Loucy (cell line): ENCODE measurements around the gene GRK3.
"Not testable (repeated sequence)": the region's sequence is repeated elsewhere in the genome, so short reads cannot be mapped to it uniquely, and the experiment has no call there.

Source experiments
- H2AFZ ChIP-seq: fragments of 200-600 bp; sonication (generic); 2 replicates; pipeline ENCODE4 v1.6.0; 2016; ENCODE audit warnings: antibody characterized with exemption, mild to moderate bottlenecking, low read length, moderate library complexity
- H3F3A ChIP-seq: fragments of 200-600 bp; 2 replicates; pipeline ENCODE4 v1.6.0; 2016; ENCODE audit warnings: antibody characterized with exemption, low read depth, mild to moderate bottlenecking
- H3K27me3 ChIP-seq: fragments of 200-600 bp; sonication (generic); 2 replicates; pipeline ENCODE4 v1.6.1; 2014; ENCODE audit warnings: low read length, mild to moderate bottlenecking; ENCODE audit not compliant: insufficient read depth, poor library complexity, severe bottlenecking
- H3K36me3 ChIP-seq: fragments of 200-600 bp; sonication (generic); 2 replicates; pipeline ENCODE4 v1.6.1; 2016; ENCODE audit warnings: low read length; ENCODE audit not compliant: insufficient read depth
- H3K4me1 ChIP-seq: fragments of 200-600 bp; sonication (generic); 2 replicates; pipeline ENCODE4 v1.5.1; 2014; ENCODE audit warnings: low read length, mild to moderate bottlenecking; ENCODE audit not compliant: insufficient read depth, poor library complexity, severe bottlenecking
- H3K4me2 ChIP-seq: fragments of 200-600 bp; sonication (generic); 2 replicates; pipeline ENCODE4 v1.6.0; 2014; ENCODE audit warnings: antibody characterized with exemption, low read length, low read depth, mild to moderate bottlenecking; ENCODE audit not compliant: poor library complexity, severe bottlenecking
- H3K4me3 ChIP-seq: fragments of 200-600 bp; sonication (generic); 2 replicates; pipeline ENCODE4 v1.5.1; 2014; ENCODE audit warnings: low read length, mild to moderate bottlenecking, mixed read lengths; ENCODE audit not compliant: poor library complexity, severe bottlenecking
- H3K79me2 ChIP-seq: fragments of 200-600 bp; sonication (generic); 2 replicates; pipeline ENCODE4 v1.6.1; 2014; ENCODE audit warnings: low read length; ENCODE audit not compliant: insufficient read depth
- H3K9ac ChIP-seq: fragments of 200-600 bp; sonication (generic); 2 replicates; pipeline ENCODE4 v1.6.0; 2014; ENCODE audit warnings: mild to moderate bottlenecking, low read depth, low read length, moderate library complexity; ENCODE audit not compliant: poor library complexity, severe bottlenecking
- H3K9me2 ChIP-seq: fragments of 200-600 bp; sonication (generic); replicated peaks from 2 replicates; pipeline ENCODE4 v1.6.1; 2016; ENCODE audit warnings: low read depth, low read length, mixed read lengths
- H3K9me3 ChIP-seq: fragments of 200-600 bp; sonication (generic); 2 replicates; pipeline ENCODE4 v1.6.1; 2014; ENCODE audit warnings: mild to moderate bottlenecking, antibody characterized with exemption, low read length, low read depth; ENCODE audit not compliant: insufficient read depth
- H4K20me1 ChIP-seq: fragments of 200-600 bp; sonication (generic); 2 replicates; pipeline ENCODE4 v1.6.0; 2014; ENCODE audit warnings: antibody characterized with exemption, low read length, mild to moderate bottlenecking; ENCODE audit not compliant: insufficient read depth, poor library complexity, severe bottlenecking
- EZH2phosphoT487 ChIP-seq: fragments of 200-600 bp; IDR thresholded peaks from 2 replicates; pipeline ENCODE4 v1.6.1; 2018; ENCODE audit warnings: antibody characterized with exemption, mild to moderate bottlenecking, moderate library complexity, borderline replicate concordance
- TF ChIP-seq, protein P1 (sequence below): fragments of 200-600 bp; sonication (generic); conservative IDR thresholded peaks from 2 replicates; pipeline ENCODE4 v1.5.1; 2014; ENCODE audit warnings: mild to moderate bottlenecking, antibody characterized with exemption, low read length

Gene GRK3

DNA sequence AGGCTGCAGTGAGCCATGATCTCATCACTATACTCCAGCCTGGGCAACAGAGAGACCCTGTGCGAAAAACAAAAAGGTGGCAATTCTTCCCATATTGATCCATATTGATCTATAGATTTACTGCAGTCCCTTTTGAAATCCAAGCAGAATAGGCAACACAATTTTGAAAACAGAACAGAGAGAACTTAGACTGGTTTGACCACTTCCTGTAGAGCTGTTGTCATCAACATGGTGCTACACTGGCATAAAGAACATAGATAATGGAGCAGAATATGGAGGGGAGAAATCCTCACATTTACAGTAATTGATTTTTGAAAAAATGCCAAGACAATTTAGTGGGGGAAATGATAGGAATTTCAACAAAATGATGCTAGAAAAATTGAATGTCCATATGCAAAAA is 34.1 kb downstream of the GRK3 start:
- Histone ChIP-seq H3K9me2 (no peaks in the 10 kb centered on the region), H3K4me2 (peak overlapping the region; percentile 36), H3K4me3 (no peak overlapping the region), H2AFZ (no peak overlapping the region), H4K20me1 (peaks cover 83% of the 10 kb centered on the region), H3K79me2 (peaks cover 99% of the 10 kb centered on the region), H3K36me3 (peaks cover 55% of the 10 kb centered on the region), H3K27me3 (no peaks in the 10 kb centered on the region), H3K9ac (no peak overlapping the region), H3K9me3 (0 out of 2 replicates have a peak, but pooled peaks cover 2% of the 10 kb centered on the region), H3K4me1 (peaks cover 24% of the 10 kb centered on the region), H3F3A (no peaks in the 10 kb centered on the region)
- TF ChIP-seq EZH2phosphoT487 = no peak
- TF ChIP-seq, protein P1, sequence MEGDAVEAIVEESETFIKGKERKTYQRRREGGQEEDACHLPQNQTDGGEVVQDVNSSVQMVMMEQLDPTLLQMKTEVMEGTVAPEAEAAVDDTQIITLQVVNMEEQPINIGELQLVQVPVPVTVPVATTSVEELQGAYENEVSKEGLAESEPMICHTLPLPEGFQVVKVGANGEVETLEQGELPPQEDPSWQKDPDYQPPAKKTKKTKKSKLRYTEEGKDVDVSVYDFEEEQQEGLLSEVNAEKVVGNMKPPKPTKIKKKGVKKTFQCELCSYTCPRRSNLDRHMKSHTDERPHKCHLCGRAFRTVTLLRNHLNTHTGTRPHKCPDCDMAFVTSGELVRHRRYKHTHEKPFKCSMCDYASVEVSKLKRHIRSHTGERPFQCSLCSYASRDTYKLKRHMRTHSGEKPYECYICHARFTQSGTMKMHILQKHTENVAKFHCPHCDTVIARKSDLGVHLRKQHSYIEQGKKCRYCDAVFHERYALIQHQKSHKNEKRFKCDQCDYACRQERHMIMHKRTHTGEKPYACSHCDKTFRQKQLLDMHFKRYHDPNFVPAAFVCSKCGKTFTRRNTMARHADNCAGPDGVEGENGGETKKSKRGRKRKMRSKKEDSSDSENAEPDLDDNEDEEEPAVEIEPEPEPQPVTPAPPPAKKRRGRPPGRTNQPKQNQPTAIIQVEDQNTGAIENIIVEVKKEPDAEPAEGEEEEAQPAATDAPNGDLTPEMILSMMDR = no peak

- Histone ChIP-seq H3K4me2 (no peak overlapping the region), H3K36me3 (peaks cover 39% of the 10 kb centered on the region; the same call in 1 of the 2 replicates), H3K9me2 (no peaks in the 10 kb centered on the region), H3K4me1 (peaks cover 27% of the 10 kb centered on the region), H3K79me2 (peaks cover 98% of the 10 kb centered on the region), H3K27me3 (no peaks in the 10 kb centered on the region), H4K20me1 (peaks cover 78% of the 10 kb centered on the region), H3K9me3 (no peaks in the 10 kb centered on the region), H3K4me3 (no peak overlapping the region), H3F3A (no peaks in the 10 kb centered on the region), H2AFZ (no peak overlapping the region), H3K9ac (no peak overlapping the region)
- TF ChIP-seq, protein P1 = no peak
- TF ChIP-seq EZH2phosphoT487 = no peak
These were observed 38.0 kb downstream of the GRK3 start for GRCh38 chr22:25602445-25602844.

DNA sequence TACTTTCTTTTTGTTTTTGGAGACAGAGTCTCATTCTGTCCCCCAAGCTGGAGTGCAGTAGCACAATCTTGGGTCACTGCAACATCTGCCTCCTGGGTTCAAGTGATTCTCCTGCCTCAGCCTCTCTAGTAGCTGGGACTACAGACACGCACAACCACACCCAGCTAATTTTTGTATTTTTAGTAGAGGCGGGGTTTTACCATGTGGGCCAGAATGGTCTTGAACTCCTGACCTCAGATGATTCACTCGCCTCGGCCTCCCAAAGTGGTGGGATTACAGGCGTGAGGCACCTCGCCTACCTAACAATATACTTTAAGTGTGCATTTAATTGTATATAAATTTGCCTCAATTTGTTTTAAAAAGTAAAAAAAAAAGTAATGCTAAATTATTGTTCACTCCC is 38.4 kb downstream of the GRK3 start:
- peaks cover 98% of the 10 kb centered on the region for H3K79me2 ChIP-seq
- no peak overlapping the region for H3K9ac ChIP-seq

DNA sequence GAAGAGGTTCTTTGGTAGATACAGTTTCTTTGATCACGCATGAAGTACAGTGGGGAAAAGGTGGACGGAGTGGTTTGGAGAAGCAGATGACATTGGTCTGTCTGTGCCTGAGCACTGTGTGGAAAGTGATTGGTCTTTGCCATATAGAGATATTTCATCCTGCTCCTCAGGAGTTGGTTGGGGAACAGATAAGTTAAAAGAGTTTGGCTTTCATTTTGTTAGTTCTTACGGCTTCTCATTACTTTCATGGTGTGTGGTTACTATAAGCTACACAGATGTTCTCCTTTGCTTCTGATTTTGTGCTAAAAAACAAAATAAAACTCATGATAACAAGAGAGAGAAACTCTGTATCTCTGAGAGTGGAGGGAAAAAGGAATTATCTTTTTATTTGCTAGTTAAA is 40.7 kb downstream of the GRK3 start:
- H3K4me2 ChIP-seq, H3F3A ChIP-seq, H3K27me3 ChIP-seq, H2AFZ ChIP-seq, H3K4me3 ChIP-seq, H3K9me2 ChIP-seq, H3K9me3 ChIP-seq, H3K9ac ChIP-seq: not testable (repeated sequence)
- Histone ChIP-seq H3K79me2 (peaks cover 99% of the 10 kb centered on the region), H3K4me1 (peaks cover 19% of the 10 kb centered on the region), H3K36me3 (peaks cover 41% of the 10 kb centered on the region; the same call in 1 of the 2 replicates), H4K20me1 (peaks cover 71% of the 10 kb centered on the region)

More for the DNA sequence above, 38.4 kb downstream of the GRK3 start:
- Histone ChIP-seq H3K9me2 (no peaks in the 10 kb centered on the region), H3K4me2 (no peak overlapping the region), H3K4me1 (peaks cover 25% of the 10 kb centered on the region), H3K27me3 (no peaks in the 10 kb centered on the region), H3K36me3 (peaks cover 34% of the 10 kb centered on the region; the same call in 1 of the 2 replicates), H2AFZ (no peak overlapping the region), H3K9me3 (no peaks in the 10 kb centered on the region), H4K20me1 (peaks cover 76% of the 10 kb centered on the region), H3F3A (no peaks in the 10 kb centered on the region), H3K4me3 (no peak overlapping the region)
- no peak for TF ChIP-seq EZH2phosphoT487
- TF ChIP-seq, protein P1 = no peak

DNA sequence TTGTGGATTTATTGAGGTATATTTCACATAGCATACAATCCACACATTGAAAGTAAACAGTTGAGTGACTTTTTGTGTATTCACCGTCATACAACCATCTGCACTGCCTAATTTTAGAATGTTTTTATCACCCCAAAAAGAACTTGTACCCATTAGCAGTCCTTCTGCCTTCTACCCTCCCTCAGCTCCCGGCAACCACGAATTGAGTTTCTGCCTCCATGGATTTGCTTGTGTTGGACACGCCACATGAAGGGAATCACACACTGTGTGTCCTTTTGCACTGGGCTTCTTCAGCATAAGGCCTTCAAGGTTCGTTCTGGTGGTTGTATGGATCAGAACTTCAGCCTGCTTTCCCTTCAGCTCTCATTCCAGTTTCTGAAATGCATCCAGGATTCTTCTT is 41.1 kb downstream of the GRK3 start:
- Histone ChIP-seq H4K20me1 (peaks cover 70% of the 10 kb centered on the region), H3K36me3 (peaks cover 45% of the 10 kb centered on the region; the same call in 1 of the 2 replicates), H3K4me1 (peaks cover 19% of the 10 kb centered on the region), H3K79me2 (peaks cover 99% of the 10 kb centered on the region)
- not testable (repeated sequence) for H3K4me2 ChIP-seq, H3K9me3 ChIP-seq, H3K9me2 ChIP-seq, H3K9ac ChIP-seq, H2AFZ ChIP-seq, H3K27me3 ChIP-seq, H3F3A ChIP-seq, H3K4me3 ChIP-seq
